Measurements from ENCODE around the gene EEF1AKMT3.

Gene EEF1AKMT3

GRCh38 chr12:57821474-57822214 is 49.2 kb downstream of the EEF1AKMT3 start:
- no peak for DNase-seq

GRCh38 chr12:57822392-57823130 is 50.1 kb downstream of the EEF1AKMT3 start:
- DNase-seq: no peak

GRCh38 chr12:57823131-57823907 is 50.9 kb downstream of the EEF1AKMT3 start:
- DNase-seq: no peak

- no peak for DNase-seq
Observed at GRCh38 chr12:57823908-57824640, 51.7 kb downstream of the EEF1AKMT3 start.

- DNase-seq: no peak
Observed at GRCh38 chr12:57825451-57825850, 53.0 kb downstream of the EEF1AKMT3 start.

- DNase-seq: no peak
Observed at GRCh38 chr12:57826400-57826799, 54.0 kb downstream of the EEF1AKMT3 start.

- DNase-seq: no peak
Observed at GRCh38 chr12:57826966-57827365, 54.6 kb downstream of the EEF1AKMT3 start.

- no peak for DNase-seq
Observed at GRCh38 chr12:57829025-57829777, 56.8 kb downstream of the EEF1AKMT3 start.

GRCh38 chr12:57830393-57830792 is 58.0 kb downstream of the EEF1AKMT3 start:
- no peak for DNase-seq
